HepG2 (cell line): ENCODE results near the gene SGMS1. TPM values are rescaled to one million over a fixed set of nuclear protein-coding genes. Genes with fewer than 3 reads are reported as not detected.

Source experiments
- ATAC-seq: fragments of 200-7000 bp; cut with Tn5 transposase; 3 replicates; pipeline ENCODE4 v1.9.1; 2020; ENCODE audit warnings: mild to moderate bottlenecking, moderate library complexity
- BruUV-seq: library from RNA; stranded (reverse); fragments of 400-500 nt; replicated peaks from 2 replicates; lab custom pipeline; 2021; lab: Mats Ljungman, UMichigan
- CTCF ChIA-PET: fragments of 300-600 bp; formaldehyde crosslinking; extraction: SDS; loops from one replicate; lab custom pipeline; 2021; ENCODE audit warnings: low total read pairs, inconsistent platforms, low intra/inter-chr PET ratio; lab: Yijun Ruan, JAX
- POLR2A ChIA-PET: fragments of 350-600 bp; sonication (Branson Sonifier 250); formaldehyde crosslinking; loops from one replicate; lab custom pipeline; 2020; ENCODE audit warnings: antibody characterized with exemption, inconsistent platforms; lab: Yijun Ruan, JAX
- DNase-seq: peaks from one replicate; pipeline ENCODE4 v3.0.0-alpha.2; 2015; ENCODE audit warnings: low spot score
- FAIRE-seq: peaks from 3 replicates; lab custom pipeline; 2011; peaks lifted over from hg19 to GRCh38; lab: Jason Lieb, UNC
- H2AFZ ChIP-seq: one replicate; pipeline ENCODE4 v1.6.1; 2011; ENCODE audit warnings: low read length, inconsistent platforms
- H3K27ac ChIP-seq: fragments of 300-600 bp; 3 replicates; pipeline ENCODE4 v1.8.0; 2011; ENCODE audit warnings: mixed run types, mild to moderate bottlenecking, mixed read lengths, low read length, inconsistent platforms; ENCODE audit not compliant: insufficient read depth; ENCODE audit errors: extremely low read length
- H3K27me3 ChIP-seq, 2 experiments: fragments of 200-600 bp in 1 of 2; 2 replicates in 1 of 2; 3 replicates in 1 of 2; pipeline versions ENCODE4 v1.6.0 to v1.8.0; 2011; ENCODE audit warnings: low read length in 2 of 2, mild to moderate bottlenecking in 2 of 2, moderate library complexity in 2 of 2, inconsistent platforms in 1 of 2; ENCODE audit not compliant: insufficient read depth in 2 of 2, control insufficient read depth in 1 of 2
- H3K36me3 ChIP-seq, 2 experiments: fragments of 200-600 bp in 1 of 2; replicated peaks in 1 of 2; 2 replicates in 1 of 2; 3 replicates in 1 of 2; pipeline versions ENCODE4 v1.5.1 to v1.8.0; 2011; ENCODE audit warnings: low read length in 2 of 2, inconsistent platforms in 1 of 2; ENCODE audit not compliant: insufficient read depth in 2 of 2, control insufficient read depth in 1 of 2
- H3K4me1 ChIP-seq: 2 replicates; pipeline ENCODE4 v1.5.1; 2012; ENCODE audit warnings: low read length, inconsistent platforms; ENCODE audit not compliant: insufficient read depth
- H3K4me2 ChIP-seq: 2 replicates; pipeline ENCODE4 v1.6.0; 2011; ENCODE audit warnings: low read depth, low read length, inconsistent platforms
- H3K4me3 ChIP-seq, 3 experiments: fragments of 200-600 bp in 1 of 3; sonication (generic), shearing (Covaris generic) in 1 of 3; replicated peaks in 1 of 3; 2 replicates each; pipeline ENCODE4 v1.5.1; 2011 to 2016; ENCODE audit warnings: low read length in 3 of 3, inconsistent platforms in 2 of 3, low read depth in 2 of 3, mild to moderate bottlenecking in 2 of 3, control low read depth in 1 of 3, mixed read lengths in 1 of 3; ENCODE audit not compliant: insufficient read depth in 1 of 3
- H3K79me2 ChIP-seq: one replicate; pipeline ENCODE4 v1.6.1; 2011; ENCODE audit warnings: low read length, inconsistent platforms; ENCODE audit not compliant: insufficient read depth
- H3K9ac ChIP-seq: 2 replicates; pipeline ENCODE4 v1.6.0; 2011; ENCODE audit warnings: mild to moderate bottlenecking, low read depth, low read length, inconsistent platforms; ENCODE audit not compliant: insufficient read depth
- H3K9me3 ChIP-seq: 2 replicates; pipeline ENCODE4 v1.5.1; 2012; ENCODE audit warnings: mild to moderate bottlenecking, low read length
- H4K20me1 ChIP-seq: 2 replicates; pipeline ENCODE4 v1.6.0; 2011; ENCODE audit warnings: inconsistent platforms, mild to moderate bottlenecking, low read length, moderate library complexity; ENCODE audit not compliant: insufficient read depth
- AHDC1 ChIP-seq: sonication (generic); formaldehyde crosslinking; IDR thresholded peaks from 2 replicates; pipeline ENCODE4 v1.5.1; 2020; ENCODE audit warnings: mild to moderate bottlenecking, missing genetic modification reagents, borderline replicate concordance
- ATF2 ChIP-seq: sonication (generic); formaldehyde crosslinking; IDR thresholded peaks from 2 replicates; pipeline ENCODE4 v1.4.0; 2020; ENCODE audit warnings: missing genetic modification reagents
- ATM ChIP-seq: fragments of 450-650 bp; IDR thresholded peaks from 2 replicates; pipeline ENCODE4 v1.7.1; 2017; ENCODE audit warnings: mild to moderate bottlenecking, borderline replicate concordance
- FOXC1 ChIP-seq: sonication (generic); formaldehyde crosslinking; IDR thresholded peaks from 2 replicates; pipeline ENCODE4 v1.8.0; 2022; ENCODE audit warnings: mild to moderate bottlenecking, missing genetic modification reagents, borderline replicate concordance
- MED1 ChIP-seq: sonication (generic); formaldehyde crosslinking; IDR thresholded peaks from 2 replicates; pipeline ENCODE4 v1.4.0; 2020; ENCODE audit warnings: missing genetic modification reagents
- TFAP4 ChIP-seq: sonication (generic); IDR thresholded peaks from 2 replicates; pipeline ENCODE4 v1.6.1; 2016; ENCODE audit warnings: low read depth, borderline replicate concordance
- TOE1 ChIP-seq: sonication (generic); formaldehyde crosslinking; IDR thresholded peaks from 2 replicates; pipeline ENCODE4 v1.4.0; 2020; ENCODE audit warnings: mild to moderate bottlenecking, missing genetic modification reagents
- U2AF1 ChIP-seq: fragments of 200-400 bp; formaldehyde crosslinking; optimal IDR thresholded peaks from 2 replicates; pipeline ENCODE3; 2017; ENCODE audit warnings: mild to moderate bottlenecking, low read depth, low read length
- UBTF ChIP-seq: sonication (generic); formaldehyde crosslinking; IDR thresholded peaks from 2 replicates; pipeline ENCODE4 v1.4.0; 2020; ENCODE audit warnings: mild to moderate bottlenecking, missing genetic modification reagents
- ZBTB1 ChIP-seq: sonication (generic); formaldehyde crosslinking; IDR thresholded peaks from 2 replicates; pipeline ENCODE4 v1.4.0; 2020; ENCODE audit warnings: missing genetic modification reagents, borderline replicate concordance
- ZNF431 ChIP-seq: sonication (generic); formaldehyde crosslinking; IDR thresholded peaks from 2 replicates; pipeline ENCODE4 v1.9.0; 2022; ENCODE audit warnings: missing genetic modification reagents, low read depth, mild to moderate bottlenecking, borderline replicate concordance
- ZNF780A ChIP-seq: sonication (generic); formaldehyde crosslinking; IDR thresholded peaks from 2 replicates; pipeline ENCODE4 v1.8.0; 2022; ENCODE audit warnings: mild to moderate bottlenecking, missing genetic modification reagents, moderate library complexity
- ZNF879 ChIP-seq: sonication (generic); formaldehyde crosslinking; IDR thresholded peaks from 2 replicates; pipeline ENCODE4 v1.8.1; 2023; ENCODE audit warnings: missing genetic modification reagents
- WGBS: methylation state at CpG from one replicate; pipeline ENCODE4 v1.1.6; 2017; ENCODE audit warnings: low lambda C conversion rate; 5-methylcytosine and 5-hydroxymethylcytosine counted together
- in situ Hi-C: cut with HindIII; loops from 2 replicates; pipeline ENCODE4 v1.10.0; 2017; ENCODE audit warnings: low pct_unique_long_range_greater_than_20kb; ENCODE audit not compliant: extremely low pct_ligation_motif_present
- intact Hi-C: fragments of 100-400 bp; cut with micrococcal nuclease; formaldehyde crosslinking; loops from one replicate; pipeline ENCODE4 v1.10.0; 2022; ENCODE audit not compliant: unreplicated experiment
- polyA plus RNA-seq, 8 experiments: library from polyadenylated mRNA; depleted of rRNA in 3 of 8; stranded (reverse) in 7 of 8; unstranded in 1 of 8; fragments of >200 nt; fragmentation: Illumina TruSeq in 4 of 8; extraction: Trizol in 4 of 8; gene quantifications; 2 replicates each; pipeline versions ENCODE4 v1.2.1 to v1.2.3, GENCODE V29; 2011 to 2016; ENCODE audit warnings: low read depth in 4 of 8, missing spikeins in 1 of 8, mixed read lengths in 1 of 8; ENCODE audit not compliant: insufficient read depth in 1 of 8
- total RNA-seq, 5 experiments: library from RNA; depleted of rRNA; stranded (reverse); fragments of >200 nt; fragmentation: Illumina TruSeq; extraction: Trizol; gene quantifications; 2 replicates each; pipeline ENCODE4 v1.2.3, GENCODE V29; 2016; ENCODE audit warnings: low read depth in 1 of 5

SGMS1 gene
- total and polyA plus RNA-seq, 2 of the 13 experiments (the other 11 are each of a cell fraction or from before 2014, with no cell fraction given) = 6.5 to 15.1 TPM

- TF ChIP-seq TFAP4 (peak; percentile 31; the same call in 1 of the 2 replicates), FOXC1 (CRISPR knock-in tag) (no peak), ZNF879 (CRISPR knock-in tag) (no peak)
Measured at GRCh38 chr10:50561816-50562215, 61.9 kb downstream of the SGMS1 start (continued).

GRCh38 chr10:50561266-50561665, 62.5 kb downstream of the SGMS1 start:
- intact Hi-C loops (loop anchor here (1.0 kb wide), 1 partner anchor 61 kb away; no protein-coding TSS in a partner anchor), in situ Hi-C loops (loop anchor here (5.0 kb wide), 1 partner anchor 61 kb away; the partner anchor contains the start of gene SGMS1)
- Histone ChIP-seq H3K27me3 (no peaks in the 10 kb centered on the region), H2AFZ (no peak overlapping the region), H3K9me3 (no peaks in the 10 kb centered on the region), H4K20me1 (no peaks in the 10 kb centered on the region), H3K27ac (peak overlapping the region; percentile 9), H3K9ac (no peak overlapping the region), H3K36me3 (no peaks in the 10 kb centered on the region; a peak in 1 of 5 replicates), H3K4me3 (no peak overlapping the region), H3K79me2 (peaks cover 3% of the 10 kb centered on the region), H3K4me2 (no peak overlapping the region), H3K4me1 (peaks cover 50% of the 10 kb centered on the region)
- FAIRE-seq (no peak), ATAC-seq (no peak), DNase-seq (no peak)
- ChIA-PET CTCF (interaction anchor here (0.6 to 1.3 kb wide), 4 partner anchors 11 to 64 kb away, joined by 3 to 9 read pairs (median 6); no protein-coding TSS in a partner anchor), POLR2A (interaction anchor here (0.7 kb wide), 1 partner anchor 63 kb away, joined by 4 read pairs; no protein-coding TSS in a partner anchor)
- 87% methylated on average over 5 of the region's 5 CpGs for WGBS
- BruUV-seq = no TSS peak
- no peak for TF ChIP-seq MED1 (CRISPR knock-in tag)
- no peak for TF ChIP-seq TOE1 (CRISPR knock-in tag)
- TF ChIP-seq ATM = no peak
- TF ChIP-seq ZNF431 (CRISPR knock-in tag) = no peak
- TF ChIP-seq UBTF (CRISPR knock-in tag) = no peak
- no peak for TF ChIP-seq U2AF1
- no peak for TF ChIP-seq ATF2 (CRISPR knock-in tag)
- no peak for TF ChIP-seq AHDC1 (CRISPR knock-in tag)
- no peak for TF ChIP-seq ZNF780A
- no peak for TF ChIP-seq ZBTB1
